GM21717 (cell line): Measurements from ENCODE around the gene TRIM43B.
"Not testable (repeated sequence)": the region's sequence is repeated elsewhere in the genome, so short reads cannot be mapped to it uniquely, and the experiment has no call there.

ENCODE experiments used
- ATAC-seq: cut with Tn5 transposase; IDR thresholded peaks from one replicate; pipeline ENCODE4 v1.9.1; 2021; ENCODE audit warnings: mild to moderate bottlenecking, moderate library complexity; ENCODE audit not compliant: unreplicated experiment

Gene TRIM43B

GRCh38 chr2:95434507-95435076 lies 50.0 kb downstream of the TRIM43B start:
- ATAC-seq: not testable (repeated sequence)

GRCh38 chr2:95433973-95434372 lies 50.6 kb downstream of the TRIM43B start:
- not testable (repeated sequence) for ATAC-seq

GRCh38 chr2:95433373-95433772 lies 51.2 kb downstream of the TRIM43B start:
- ATAC-seq: not testable (repeated sequence)

GRCh38 chr2:95429748-95430467 lies 54.6 kb downstream of the TRIM43B start:
- not testable (repeated sequence) for ATAC-seq

GRCh38 chr2:95427196-95427867 lies 57.2 kb downstream of the TRIM43B start:
- ATAC-seq: not testable (repeated sequence)
